Activated naive CD8-positive, alpha-beta T cell treated with anti-CD3 and anti-CD28 coated beads, Interleukin-2, amount 10 ng/mL, durations not matched to agents 7 days and 5 days (primary cell): ENCODE results near the gene NADK. TPM values are rescaled to one million over a fixed set of nuclear protein-coding genes. Genes with fewer than 3 reads are reported as not detected.

Experiments used
- ATAC-seq: fragments of 150-1000 bp; cut with Tn5 transposase; one replicate; pipeline ENCODE4 v1.10.0; 2021; ENCODE audit warnings: low read depth, moderate library complexity
- POLR2A ChIA-PET: fragments of 350-600 bp; sonication (Branson Sonifier 250); formaldehyde crosslinking; loops from one replicate; lab custom pipeline; 2021; ENCODE audit warnings: antibody characterized with exemption; lab: Charles Lee
- DNase-seq: peaks from one replicate; pipeline ENCODE4 v3.0.0; 2021
- H3K27ac Mint-ChIP-seq: one replicate; pipeline ENCODE4 v1.8.0; 2022; ENCODE audit warnings: mild to moderate bottlenecking, mixed read lengths
- H3K27me3 Mint-ChIP-seq: one replicate; pipeline ENCODE4 v1.8.0; 2022; ENCODE audit warnings: mild to moderate bottlenecking, moderate library complexity, mixed read lengths
- H3K36me3 Mint-ChIP-seq: one replicate; pipeline ENCODE4 v1.8.0; 2021; ENCODE audit warnings: mild to moderate bottlenecking, mixed read lengths
- H3K4me1 Mint-ChIP-seq: one replicate; pipeline ENCODE4 v1.8.0; 2021; ENCODE audit warnings: mixed read lengths
- H3K4me3 Mint-ChIP-seq: one replicate; pipeline ENCODE4 v1.8.0; 2022; ENCODE audit warnings: mild to moderate bottlenecking, moderate library complexity, mixed read lengths
- H3K9me3 Mint-ChIP-seq: one replicate; pipeline ENCODE4 v1.8.0; 2021; ENCODE audit warnings: mixed read lengths
- total RNA-seq, 2 experiments: library from RNA; stranded (reverse); gene quantifications; one replicate each; pipeline ENCODE4 v1.2.3, GENCODE V29; 2021

Gene NADK
- total RNA-seq, 2 experiments from 2014 or later = 69.7 to 74.3 TPM

DNA sequence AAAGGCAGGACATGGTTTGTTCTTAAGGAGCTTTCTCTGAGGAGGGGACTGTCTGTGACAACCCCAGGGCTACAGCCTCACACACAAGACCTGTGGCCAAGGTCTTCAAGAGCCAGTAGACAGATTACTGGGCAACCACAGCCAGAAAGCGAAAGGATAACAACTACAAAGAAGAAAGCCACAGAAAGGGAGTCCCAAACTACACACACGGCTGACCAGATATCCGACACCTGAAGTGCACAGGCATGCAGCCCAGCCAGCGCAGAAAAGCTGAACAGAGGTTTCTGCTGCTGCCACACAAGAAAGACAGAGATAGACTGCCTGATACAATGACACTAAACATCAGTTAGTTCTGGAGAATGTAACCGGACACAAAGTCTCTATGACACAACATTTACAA lies 21.4 kb upstream of the NADK start:
- ATAC-seq (no peak), DNase-seq (no peak)
- POLR2A ChIA-PET = interaction anchor here (0.5 kb wide), 1 partner anchor 90 kb away, joined by 3 read pairs; no protein-coding TSS in a partner anchor
- Mint-ChIP-seq H3K4me1 (peaks cover 17% of the 10 kb centered on the region), H3K27me3 (no peaks in the 10 kb centered on the region), H3K36me3 (peaks cover 13% of the 10 kb centered on the region), H3K4me3 (no peak overlapping the region), H3K27ac (no peak overlapping the region), H3K9me3 (no peaks in the 10 kb centered on the region)

DNA sequence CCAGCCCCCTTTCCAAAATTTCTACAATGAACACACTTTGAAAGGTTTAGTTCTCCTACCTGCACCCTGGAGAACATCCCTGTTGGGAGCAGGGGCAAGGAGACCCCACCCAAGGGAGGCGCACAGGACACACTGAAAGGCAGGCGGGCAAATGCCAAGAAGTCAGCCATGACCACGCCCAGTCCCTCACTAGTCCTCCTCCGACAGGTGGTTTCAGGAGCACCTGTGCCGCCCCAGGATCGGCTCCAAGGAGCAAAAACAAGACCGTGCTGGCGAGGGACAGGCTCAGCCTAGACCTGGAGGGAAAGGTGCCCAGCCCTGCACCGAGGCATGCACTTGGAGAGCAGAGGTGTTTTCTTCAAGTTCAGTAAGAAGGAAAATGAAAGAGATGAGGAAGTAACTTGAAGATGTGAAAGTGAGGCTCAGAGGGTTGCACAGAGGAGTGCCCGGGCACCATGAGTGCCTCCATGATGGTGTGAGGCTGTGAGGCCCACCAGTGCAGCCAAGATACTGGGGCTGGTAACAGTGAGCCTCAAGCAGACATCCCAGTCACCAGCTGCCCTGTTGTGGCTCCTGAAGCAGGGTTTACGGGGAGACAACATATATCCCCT lies 19.6 kb upstream of the NADK start:
- DNase-seq = no peak
- Mint-ChIP-seq H3K4me1 (peaks cover 16% of the 10 kb centered on the region), H3K4me3 (no peak overlapping the region), H3K27ac (no peak overlapping the region), H3K36me3 (peaks cover 13% of the 10 kb centered on the region), H3K27me3 (no peaks in the 10 kb centered on the region), H3K9me3 (no peaks in the 10 kb centered on the region)
- POLR2A ChIA-PET = no interaction called here
- ATAC-seq = no peak

DNA sequence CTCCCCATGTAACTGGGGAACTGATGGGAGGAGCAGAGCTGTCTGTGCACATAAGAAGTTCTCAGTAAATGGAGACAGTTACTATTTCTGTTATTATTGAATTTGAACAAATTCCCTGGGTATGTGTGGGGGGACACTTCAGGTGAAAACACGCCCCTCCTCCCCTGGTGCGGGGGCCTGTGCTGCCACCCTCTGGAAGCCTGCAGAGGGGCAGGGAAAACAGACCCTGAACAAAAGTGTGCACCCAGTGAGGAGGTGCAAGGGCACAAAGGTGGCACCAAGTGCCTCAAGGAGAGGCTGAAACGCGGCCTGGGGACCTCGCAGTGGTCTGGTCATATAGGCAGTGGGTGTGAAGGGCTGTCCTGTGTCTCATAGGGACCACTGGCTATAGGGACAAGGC lies 18.2 kb upstream of the NADK start:
- ATAC-seq = no peak
- Mint-ChIP-seq H3K27ac (no peak overlapping the region), H3K4me1 (peaks cover 14% of the 10 kb centered on the region), H3K36me3 (peaks cover 15% of the 10 kb centered on the region), H3K9me3 (no peaks in the 10 kb centered on the region), H3K4me3 (no peak overlapping the region), H3K27me3 (no peaks in the 10 kb centered on the region)
- no peak for DNase-seq
- POLR2A ChIA-PET = interaction anchor here (0.8 kb wide), 1 partner anchor 17 kb away, joined by 3 read pairs; no protein-coding TSS in a partner anchor

DNA sequence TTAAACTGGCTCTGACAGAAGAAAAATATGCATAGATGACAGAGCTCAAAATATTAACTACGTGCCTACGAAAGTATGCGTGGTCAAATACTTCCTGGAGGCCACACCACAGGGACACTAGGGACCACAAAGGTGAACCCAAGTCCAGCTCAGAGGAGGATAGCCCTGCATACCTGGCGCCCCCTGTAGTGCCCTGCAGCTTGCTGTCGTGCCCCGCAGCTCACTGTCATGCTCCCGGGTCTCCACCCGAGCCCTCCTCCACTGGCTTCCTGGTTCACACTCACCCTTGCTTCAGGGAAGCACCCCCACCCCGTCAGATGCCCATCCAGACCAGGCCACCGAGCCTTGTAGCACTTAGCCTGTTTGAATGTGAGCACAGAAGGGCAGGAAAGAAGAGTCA lies 16.7 kb upstream of the NADK start:
- POLR2A ChIA-PET = interaction anchor here (0.6 kb wide), 1 partner anchor 14 kb away, joined by 4 read pairs; no protein-coding TSS in a partner anchor
- Mint-ChIP-seq H3K27ac (no peak overlapping the region), H3K4me3 (no peak overlapping the region), H3K27me3 (no peaks in the 10 kb centered on the region), H3K4me1 (peaks cover 10% of the 10 kb centered on the region), H3K36me3 (peaks cover 19% of the 10 kb centered on the region), H3K9me3 (no peaks in the 10 kb centered on the region)
- ATAC-seq (no peak), DNase-seq (no peak)

DNA sequence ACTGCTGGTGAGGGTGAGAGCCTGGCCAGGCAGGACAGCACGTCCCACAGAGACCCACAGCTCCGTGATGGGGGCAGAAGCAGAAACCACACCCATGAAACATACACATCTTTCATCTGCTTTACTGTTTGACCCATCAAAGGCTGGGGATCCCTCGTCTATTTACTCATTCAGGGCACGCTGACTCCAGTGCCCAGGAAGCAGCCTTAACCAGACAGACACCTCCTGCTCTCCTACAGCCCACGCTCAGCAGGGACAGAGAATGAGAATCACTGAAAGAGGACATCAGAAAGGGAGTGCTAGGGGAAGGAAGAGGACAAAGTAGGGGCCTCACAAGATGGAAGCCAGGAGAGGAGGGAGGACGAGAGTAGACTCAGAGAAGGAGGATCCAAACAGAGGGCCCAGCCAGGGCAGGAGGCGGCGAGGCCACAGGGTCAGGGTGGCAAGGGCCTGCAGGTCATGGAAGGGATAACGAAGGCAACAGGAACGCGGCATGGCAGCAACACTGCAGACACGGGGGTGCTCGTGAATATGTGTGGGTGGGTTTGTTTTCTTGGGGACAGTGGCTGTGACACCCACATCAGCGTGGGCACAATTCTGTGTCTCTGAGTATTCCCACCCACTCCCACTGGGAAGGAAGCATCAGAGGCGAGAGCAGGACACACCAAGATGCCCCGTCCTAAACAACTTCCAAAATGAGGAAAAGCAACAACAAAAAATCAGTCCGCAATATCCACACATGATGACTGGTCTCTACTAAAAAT lies 15.4 kb upstream of the NADK start:
- Mint-ChIP-seq H3K27me3 (no peaks in the 10 kb centered on the region), H3K4me3 (no peak overlapping the region), H3K36me3 (peaks cover 25% of the 10 kb centered on the region), H3K4me1 (peaks cover 7% of the 10 kb centered on the region), H3K27ac (peak overlapping the region; percentile 46), H3K9me3 (no peaks in the 10 kb centered on the region)
- POLR2A ChIA-PET = interaction anchor here (0.6 kb wide), 1 partner anchor 10 kb away, joined by 8 read pairs; no protein-coding TSS in a partner anchor
- ATAC-seq = no peak
- no peak for DNase-seq

DNA sequence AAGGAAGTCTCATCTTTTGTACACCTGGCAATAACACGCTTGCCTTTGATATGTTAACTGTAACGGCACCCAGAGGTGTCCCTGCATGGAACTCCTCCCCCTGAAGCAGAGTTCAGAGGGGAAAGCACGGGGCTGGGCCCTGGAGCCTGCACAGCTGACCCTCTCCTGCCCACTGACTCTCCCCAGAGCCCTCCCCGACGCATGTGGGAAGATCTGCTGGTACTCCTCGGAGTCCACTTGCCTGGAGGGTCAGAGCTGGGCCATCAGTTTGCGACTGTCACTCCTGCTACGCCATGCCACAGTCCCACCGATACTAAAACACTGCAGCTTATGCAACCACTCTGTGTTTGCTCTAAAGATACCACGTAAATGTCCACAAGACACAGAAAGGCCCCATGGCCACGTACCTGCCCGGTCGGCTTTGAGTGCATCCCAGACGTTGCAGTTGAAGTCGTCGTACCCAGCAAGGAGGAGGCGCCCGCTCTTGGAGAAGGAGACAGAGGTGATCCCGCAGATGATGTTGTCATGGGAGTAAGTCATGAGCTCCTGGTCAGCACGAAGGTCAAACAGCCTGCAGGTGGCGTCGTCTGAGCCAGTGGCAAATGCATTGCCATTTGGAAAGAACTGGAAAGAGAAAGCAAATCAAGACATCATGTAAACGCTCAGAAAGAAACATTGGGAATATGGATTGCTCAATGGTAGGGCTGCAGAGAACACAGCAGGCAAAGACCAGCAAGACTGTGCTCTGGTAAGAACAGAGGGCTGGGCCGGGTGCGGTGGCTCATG lies 10.6 kb upstream of the NADK start:
- POLR2A ChIA-PET = no interaction called here
- no peak for ATAC-seq
- Mint-ChIP-seq H3K4me3 (no peak overlapping the region), H3K4me1 (peaks cover 3% of the 10 kb centered on the region), H3K9me3 (no peaks in the 10 kb centered on the region), H3K27me3 (no peaks in the 10 kb centered on the region), H3K36me3 (peaks cover 27% of the 10 kb centered on the region), H3K27ac (no peak overlapping the region)
- DNase-seq = no peak

DNA sequence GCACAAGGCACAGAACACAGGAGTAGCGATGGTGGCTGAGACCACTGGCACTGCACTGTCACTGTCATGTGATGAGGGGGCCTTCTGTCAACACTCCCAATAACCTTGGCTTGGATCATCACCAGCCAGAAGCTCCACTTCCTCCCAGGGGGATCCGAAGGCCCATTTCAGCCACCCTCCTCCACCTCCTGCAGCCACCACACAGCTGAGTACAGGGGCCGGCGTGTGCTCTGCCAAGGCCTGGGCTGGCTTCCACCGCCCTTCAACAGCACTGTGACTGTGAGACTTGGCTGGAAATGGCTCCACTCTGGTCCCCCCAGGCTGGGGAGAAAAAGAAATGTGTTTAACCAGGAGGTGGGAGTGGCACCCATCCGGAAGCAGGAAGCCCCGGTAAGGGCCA lies 9.9 kb upstream of the NADK start:
- Mint-ChIP-seq H3K27me3 (no peaks in the 10 kb centered on the region), H3K27ac (no peak overlapping the region)

DNA sequence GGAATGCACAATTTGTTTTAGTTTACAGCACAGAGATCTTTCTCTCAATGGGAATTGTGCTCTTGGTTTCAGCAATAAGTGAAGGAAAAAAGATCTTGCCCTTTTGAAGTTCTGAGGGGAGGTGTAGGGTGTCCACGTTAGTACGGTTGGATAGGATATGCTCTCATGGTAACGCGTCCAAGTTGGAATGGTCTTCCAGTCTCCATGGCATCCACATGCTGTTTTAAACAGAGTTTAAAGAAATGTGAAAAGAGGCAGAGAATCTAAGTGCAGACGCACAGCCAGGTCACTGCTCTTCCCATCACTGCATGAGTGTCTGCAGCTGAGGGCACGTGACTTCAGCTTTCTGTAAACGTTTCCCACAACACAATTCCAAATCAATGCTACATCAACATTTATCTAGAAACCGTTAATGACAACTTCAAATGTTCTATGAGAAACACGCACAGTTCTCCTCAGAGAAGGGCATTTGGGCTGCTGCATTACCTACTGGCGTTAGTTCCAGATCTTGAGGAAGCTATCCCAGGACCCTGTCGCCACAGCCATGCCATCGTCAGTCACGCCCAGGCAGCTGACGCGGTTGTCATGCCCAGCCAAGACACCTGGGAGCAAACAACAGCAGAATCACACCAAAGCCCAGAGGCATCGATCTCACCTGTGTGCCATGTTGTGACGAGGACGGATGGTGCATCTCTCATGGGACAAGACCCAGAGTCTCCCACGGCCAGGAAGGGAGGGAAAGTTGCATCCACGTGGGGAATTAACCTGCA lies 8.8 kb upstream of the NADK start:
- Mint-ChIP-seq H3K27me3 (no peaks in the 10 kb centered on the region), H3K9me3 (no peaks in the 10 kb centered on the region), H3K4me1 (peaks cover 7% of the 10 kb centered on the region), H3K27ac (no peak overlapping the region), H3K36me3 (peaks cover 20% of the 10 kb centered on the region), H3K4me3 (no peak overlapping the region)
- POLR2A ChIA-PET = no interaction called here
- DNase-seq (no peak), ATAC-seq (no peak)

More for the DNA sequence above, 9.9 kb upstream of the NADK start:
- Mint-ChIP-seq H3K9me3 (no peaks in the 10 kb centered on the region), H3K4me3 (no peak overlapping the region), H3K4me1 (peaks cover 4% of the 10 kb centered on the region), H3K36me3 (peaks cover 24% of the 10 kb centered on the region)
- ATAC-seq = no peak
- DNase-seq = no peak
- POLR2A ChIA-PET = interaction anchor here (0.7 kb wide), 1 partner anchor 11 kb away, joined by 3 read pairs; no protein-coding TSS in a partner anchor

DNA sequence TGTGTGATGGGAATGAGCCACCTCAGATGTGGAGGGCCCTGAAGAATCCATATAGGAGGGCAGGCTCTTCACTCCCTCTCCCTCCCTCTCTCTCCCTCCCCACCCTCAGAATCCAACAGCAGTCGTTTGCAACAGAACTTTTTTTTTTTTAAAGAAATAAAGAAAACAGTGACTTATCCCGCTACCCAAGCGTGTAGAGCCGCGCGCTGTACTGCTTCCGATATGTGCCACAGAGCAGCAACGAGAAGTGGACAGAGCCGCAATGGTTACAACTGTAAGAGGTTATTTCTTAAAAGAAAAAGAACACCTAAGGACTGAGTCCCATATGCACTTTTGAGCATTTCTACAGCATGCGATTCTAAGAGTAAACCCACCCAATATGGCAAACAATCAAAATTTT lies 7.4 kb upstream of the NADK start:
- Mint-ChIP-seq H3K36me3 (peaks cover 20% of the 10 kb centered on the region), H3K4me1 (peaks cover 19% of the 10 kb centered on the region), H3K27me3 (no peaks in the 10 kb centered on the region), H3K4me3 (no peak overlapping the region), H3K27ac (no peak overlapping the region), H3K9me3 (no peaks in the 10 kb centered on the region)
- DNase-seq (no peak), ATAC-seq (no peak)
- POLR2A ChIA-PET = no interaction called here

DNA sequence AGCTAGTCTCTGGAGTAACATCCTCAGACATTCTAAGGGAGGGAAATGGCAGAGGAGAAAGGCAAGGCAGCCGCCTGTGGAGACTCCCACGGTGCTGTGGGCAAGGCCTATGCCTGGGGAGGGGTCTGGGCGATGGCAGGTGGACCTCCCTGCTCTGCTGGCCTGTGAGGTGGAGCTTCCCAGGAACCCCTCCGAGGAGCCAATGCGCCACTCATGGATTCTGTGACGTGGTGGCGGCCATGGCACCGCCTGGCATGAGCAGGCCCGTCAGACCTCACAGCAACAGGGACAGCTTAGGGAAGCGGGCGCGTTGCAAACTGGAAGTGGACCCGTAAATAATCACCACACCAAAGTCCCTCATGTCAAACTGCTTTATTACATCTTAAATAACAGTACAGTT lies 6.7 kb upstream of the NADK start:
- POLR2A ChIA-PET = no interaction called here
- ATAC-seq (no peak), DNase-seq (no peak)
- Mint-ChIP-seq H3K36me3 (peaks cover 16% of the 10 kb centered on the region), H3K4me1 (peaks cover 26% of the 10 kb centered on the region), H3K27me3 (no peaks in the 10 kb centered on the region), H3K9me3 (no peaks in the 10 kb centered on the region), H3K27ac (no peak overlapping the region), H3K4me3 (no peak overlapping the region)

DNA sequence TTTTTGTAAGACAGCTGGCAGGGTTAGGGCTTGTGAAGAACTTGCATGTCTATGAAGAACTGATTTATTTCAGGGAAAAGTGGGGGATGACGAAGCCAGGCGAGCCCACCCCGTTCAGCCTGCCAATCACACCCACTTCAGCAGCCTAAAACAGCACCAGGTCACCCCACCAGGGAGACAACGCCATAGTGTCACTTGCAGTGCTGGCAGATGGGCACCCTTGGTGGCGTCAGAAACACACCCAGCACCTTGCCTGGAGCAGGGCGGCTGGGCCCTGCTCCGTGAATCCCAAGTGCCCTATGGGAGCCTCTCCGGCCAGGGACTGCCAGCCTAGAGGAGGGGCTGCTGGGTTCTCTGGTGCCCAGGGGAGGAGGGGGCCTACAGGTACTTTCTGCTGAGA lies 5.0 kb upstream of the NADK start:
- POLR2A ChIA-PET = interaction anchor here (1.0 kb wide), 1 partner anchor 9 kb away, joined by 3 read pairs; no protein-coding TSS in a partner anchor
- no peaks in the 10 kb centered on the region for H3K27me3 Mint-ChIP-seq
- peaks cover 34% of the 10 kb centered on the region for H3K4me1 Mint-ChIP-seq
- H3K36me3 Mint-ChIP-seq = peaks cover 8% of the 10 kb centered on the region
- peak overlapping the region; percentile 64 for H3K4me3 Mint-ChIP-seq
- DNase-seq (no peak), ATAC-seq (no peak)
- peak overlapping the region; percentile 89 for H3K27ac Mint-ChIP-seq
- no peaks in the 10 kb centered on the region for H3K9me3 Mint-ChIP-seq

DNA sequence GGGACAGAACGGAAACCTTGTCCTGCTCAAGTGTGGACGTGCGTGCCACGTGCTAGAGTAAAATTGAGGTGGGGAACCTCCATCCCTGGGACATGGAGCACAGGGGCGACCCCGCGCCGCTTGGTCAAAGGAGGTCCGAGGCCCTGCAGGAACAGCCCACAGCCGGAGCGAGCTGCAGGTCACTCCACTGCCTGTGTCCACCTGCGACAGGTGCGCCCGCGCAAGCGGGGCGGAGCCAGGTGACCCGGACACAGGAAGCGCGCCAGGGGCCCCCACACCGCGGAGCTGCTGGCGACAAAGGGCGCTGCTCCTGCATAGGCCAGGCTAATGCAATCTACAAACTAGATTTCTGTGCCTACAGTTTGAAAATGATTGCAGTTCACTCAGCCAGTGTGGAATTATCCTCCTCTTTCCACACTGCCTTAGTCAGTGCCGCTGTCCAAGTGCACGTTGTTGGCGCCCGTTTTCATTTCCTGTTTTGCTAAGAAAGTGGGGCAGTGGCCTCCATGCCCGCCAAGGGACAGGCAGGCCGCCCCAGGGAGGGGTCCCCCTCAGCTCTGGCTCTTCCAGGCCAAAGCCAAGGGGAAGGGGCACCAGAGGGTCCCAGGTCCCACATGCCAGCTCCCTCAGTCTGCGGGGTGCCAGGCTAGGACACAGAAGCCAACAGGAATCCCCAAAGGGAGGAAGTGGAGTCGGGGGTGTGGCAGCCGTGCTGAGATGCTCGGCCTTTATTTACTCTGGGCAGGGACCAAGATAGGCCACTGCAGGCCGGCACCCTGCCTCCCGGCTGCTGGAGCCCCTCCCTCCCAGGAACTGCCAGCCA lies 4.3 kb upstream of the NADK start:
- Mint-ChIP-seq H3K9me3 (no peaks in the 10 kb centered on the region), H3K27me3 (no peaks in the 10 kb centered on the region), H3K4me3 (peak overlapping the region; percentile 64), H3K27ac (peak overlapping the region; percentile 89), H3K4me1 (peaks cover 34% of the 10 kb centered on the region), H3K36me3 (peaks cover 6% of the 10 kb centered on the region)
- DNase-seq (peak; percentile 57), ATAC-seq (peak; percentile 0)
- POLR2A ChIA-PET = no interaction called here
